OCI-LY3 (cell line): ENCODE results near the gene BCAS2.

Source experiments
- H2AFZ ChIP-seq: fragments of 200-600, 300-600 bp; shearing (Covaris generic); 2 replicates; pipeline ENCODE4 v1.6.0; 2014; ENCODE audit warnings: antibody characterized with exemption, low read depth, low read length
- H3K27ac ChIP-seq: fragments of 200-600, 300-600 bp; sonication (generic); 2 replicates; pipeline ENCODE4 v1.5.1; 2014; ENCODE audit warnings: mild to moderate bottlenecking, low read length, moderate library complexity, mixed read lengths
- H3K27me3 ChIP-seq: fragments of 200-600, 300-600 bp; sonication (generic); 2 replicates; pipeline ENCODE4 v1.6.1; 2014; ENCODE audit warnings: low read depth, low read length, mixed read lengths
- H3K36me3 ChIP-seq: fragments of 200-600, 300-600 bp; sonication (generic); replicated peaks from 2 replicates; pipeline ENCODE3; 2014; ENCODE audit warnings: low read depth, low read length, mixed read lengths
- H3K4me1 ChIP-seq: fragments of 300-600, 200-600 bp; sonication (generic); 2 replicates; pipeline ENCODE4 v1.6.1; 2014; ENCODE audit warnings: low read length, mixed read lengths
- H3K4me2 ChIP-seq: fragments of 200-600, 300-600 bp; sonication (generic); 2 replicates; pipeline ENCODE4 v1.6.1; 2014; ENCODE audit warnings: low read length, mixed read lengths
- H3K4me3 ChIP-seq: fragments of 300-600, 200-600 bp; sonication (generic); 2 replicates; pipeline ENCODE4 v1.5.1; 2014; ENCODE audit warnings: antibody characterized with exemption, mild to moderate bottlenecking, low read length, moderate library complexity
- H3K79me2 ChIP-seq: fragments of 300-600, 200-600 bp; shearing (Covaris generic); 2 replicates; pipeline ENCODE4 v1.6.1; 2014; ENCODE audit warnings: mild to moderate bottlenecking, low read length, mixed read lengths
- H3K9ac ChIP-seq: fragments of 300-600, 200-600 bp; shearing (Covaris generic); 2 replicates; pipeline ENCODE4 v1.6.0; 2014; ENCODE audit warnings: mild to moderate bottlenecking, low read length, moderate library complexity
- H3K9me3 ChIP-seq: fragments of 200-600, 300-600 bp; shearing (Covaris generic); 2 replicates; pipeline ENCODE4 v1.6.1; 2014; ENCODE audit warnings: low read length, mixed read lengths; ENCODE audit not compliant: insufficient read depth
- H4K20me1 ChIP-seq: fragments of 200-600, 300-600 bp; sonication (generic); 2 replicates; pipeline ENCODE4 v1.6.1; 2016; ENCODE audit warnings: low read length, mixed read lengths; ENCODE audit not compliant: insufficient read depth
- EZH2phosphoT487 ChIP-seq: fragments of 200-600 bp; shearing (Covaris generic); IDR thresholded peaks from 2 replicates; pipeline ENCODE4 v1.6.1; 2018; ENCODE audit warnings: antibody characterized with exemption, mixed run types, low read depth
- TF ChIP-seq, protein P1 (sequence below): fragments of 200-600, 300-600 bp; sonication (generic); IDR thresholded peaks from 2 replicates; pipeline ENCODE4 v1.5.1; 2014; ENCODE audit warnings: antibody characterized with exemption, low read length, low read depth

The BCAS2 gene

DNA sequence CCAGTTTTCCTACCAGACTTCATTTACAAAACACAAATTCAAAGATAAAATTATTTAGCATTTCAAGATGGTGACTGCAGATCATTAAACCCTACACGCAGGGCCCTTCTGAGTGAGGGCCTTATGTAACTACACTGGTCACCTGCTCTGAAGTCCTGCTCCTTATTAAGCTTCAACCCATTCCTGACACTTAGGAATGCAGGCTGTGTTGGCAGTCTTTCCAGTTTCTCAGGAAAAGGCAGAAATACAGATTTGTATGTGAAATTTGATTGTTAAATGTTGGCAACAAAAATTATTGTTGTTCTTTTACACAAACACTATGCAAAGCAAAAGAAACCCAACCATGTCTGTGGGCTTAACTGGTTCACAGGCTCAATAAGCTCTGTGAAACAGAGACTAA, 25.8 kb upstream of the BCAS2 start:
- Histone ChIP-seq H3K79me2 (no peaks in the 10 kb centered on the region), H3K4me2 (no peak overlapping the region), H3K4me1 (no peaks in the 10 kb centered on the region), H3K36me3 (no peaks in the 10 kb centered on the region), H3K4me3 (no peak overlapping the region), H3K9me3 (no peaks in the 10 kb centered on the region), H2AFZ (no peak overlapping the region), H3K27ac (no peak overlapping the region), H3K27me3 (no peaks in the 10 kb centered on the region), H3K9ac (no peak overlapping the region), H4K20me1 (no peaks in the 10 kb centered on the region)
- TF ChIP-seq EZH2phosphoT487, result no peak
- TF ChIP-seq, protein P1, sequence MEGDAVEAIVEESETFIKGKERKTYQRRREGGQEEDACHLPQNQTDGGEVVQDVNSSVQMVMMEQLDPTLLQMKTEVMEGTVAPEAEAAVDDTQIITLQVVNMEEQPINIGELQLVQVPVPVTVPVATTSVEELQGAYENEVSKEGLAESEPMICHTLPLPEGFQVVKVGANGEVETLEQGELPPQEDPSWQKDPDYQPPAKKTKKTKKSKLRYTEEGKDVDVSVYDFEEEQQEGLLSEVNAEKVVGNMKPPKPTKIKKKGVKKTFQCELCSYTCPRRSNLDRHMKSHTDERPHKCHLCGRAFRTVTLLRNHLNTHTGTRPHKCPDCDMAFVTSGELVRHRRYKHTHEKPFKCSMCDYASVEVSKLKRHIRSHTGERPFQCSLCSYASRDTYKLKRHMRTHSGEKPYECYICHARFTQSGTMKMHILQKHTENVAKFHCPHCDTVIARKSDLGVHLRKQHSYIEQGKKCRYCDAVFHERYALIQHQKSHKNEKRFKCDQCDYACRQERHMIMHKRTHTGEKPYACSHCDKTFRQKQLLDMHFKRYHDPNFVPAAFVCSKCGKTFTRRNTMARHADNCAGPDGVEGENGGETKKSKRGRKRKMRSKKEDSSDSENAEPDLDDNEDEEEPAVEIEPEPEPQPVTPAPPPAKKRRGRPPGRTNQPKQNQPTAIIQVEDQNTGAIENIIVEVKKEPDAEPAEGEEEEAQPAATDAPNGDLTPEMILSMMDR, result no peak

GRCh38 chr1:114597949-114598348, 16.5 kb upstream of the BCAS2 start:
- Histone ChIP-seq H3K4me3 (no peak overlapping the region), H3K4me2 (no peak overlapping the region), H4K20me1 (no peaks in the 10 kb centered on the region), H3K27ac (no peak overlapping the region), H3K79me2 (no peaks in the 10 kb centered on the region), H3K27me3 (no peaks in the 10 kb centered on the region), H3K9ac (no peak overlapping the region), H3K36me3 (no peaks in the 10 kb centered on the region), H3K4me1 (no peaks in the 10 kb centered on the region), H2AFZ (no peak overlapping the region), H3K9me3 (no peaks in the 10 kb centered on the region)
- no peak for TF ChIP-seq EZH2phosphoT487
- TF ChIP-seq, protein P1, result no peak

DNA sequence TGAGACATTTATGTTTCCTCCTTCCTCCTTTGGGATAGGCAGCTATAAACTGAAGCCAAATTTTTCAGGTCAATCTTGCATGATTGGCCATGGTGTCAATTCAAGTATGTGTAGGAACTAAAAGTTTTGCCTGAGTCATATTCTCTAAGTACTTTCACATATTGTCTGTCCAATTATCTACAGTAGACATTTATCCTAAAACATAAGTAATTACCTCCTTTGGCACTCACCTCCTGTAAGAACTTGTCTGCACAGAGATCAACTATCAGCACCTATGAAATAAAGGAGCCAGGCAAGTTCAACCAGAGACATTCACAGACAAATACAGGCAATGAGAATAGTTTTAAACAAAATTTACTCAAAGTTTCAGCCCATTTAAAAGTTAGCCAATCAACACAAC, 14.2 kb upstream of the BCAS2 start:
- no peaks in the 10 kb centered on the region for H4K20me1 ChIP-seq
- no peaks in the 10 kb centered on the region for H3K9me3 ChIP-seq
- H3K4me3 ChIP-seq, result no peak overlapping the region
- H3K27ac ChIP-seq, result no peak overlapping the region
- no peaks in the 10 kb centered on the region for H3K36me3 ChIP-seq
- TF ChIP-seq, protein P1, result no peak
- TF ChIP-seq EZH2phosphoT487, result no peak
- H3K79me2 ChIP-seq, result no peaks in the 10 kb centered on the region
- no peak overlapping the region for H3K4me2 ChIP-seq
- no peak overlapping the region for H2AFZ ChIP-seq
- H3K9ac ChIP-seq, result no peak overlapping the region
- H3K27me3 ChIP-seq, result no peaks in the 10 kb centered on the region
- no peaks in the 10 kb centered on the region for H3K4me1 ChIP-seq

DNA sequence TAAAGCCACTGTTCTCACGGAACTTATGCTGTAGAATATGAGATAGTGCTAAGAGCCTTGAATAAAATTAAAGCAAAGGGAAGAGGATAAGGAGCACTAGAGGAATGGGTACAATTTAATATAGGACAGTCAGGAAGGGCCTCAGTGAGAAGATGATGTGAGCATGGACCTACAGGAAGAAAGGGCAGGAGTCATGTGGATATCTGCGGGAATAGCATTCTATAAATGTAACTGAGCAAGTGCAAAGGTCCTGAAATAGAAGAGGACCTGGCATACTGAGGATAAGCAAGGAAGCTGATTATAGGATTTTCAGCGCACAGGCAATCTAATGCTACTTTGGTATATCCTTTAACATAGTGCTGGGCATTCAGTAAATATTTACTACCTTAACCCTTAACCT, 12.6 kb upstream of the BCAS2 start:
- Histone ChIP-seq H3K79me2 (no peaks in the 10 kb centered on the region), H2AFZ (no peak overlapping the region), H3K4me1 (no peaks in the 10 kb centered on the region), H3K27ac (no peak overlapping the region), H3K36me3 (no peaks in the 10 kb centered on the region), H3K4me2 (no peak overlapping the region), H4K20me1 (no peaks in the 10 kb centered on the region), H3K9ac (no peak overlapping the region), H3K27me3 (no peaks in the 10 kb centered on the region), H3K9me3 (no peaks in the 10 kb centered on the region), H3K4me3 (no peak overlapping the region)
- TF ChIP-seq EZH2phosphoT487, result no peak
- TF ChIP-seq, protein P1, result no peak
